NCI-H1092 treated with DMSO at 0.1 percent for 48 hours (cell line): ENCODE measurements around the gene EHBP1.

Source experiments
- DNase-seq: peaks from one replicate; lab custom pipeline; 2025; lab: John Stamatoyannopoulos, UW

The EHBP1 gene

GRCh38 chr2:62785216-62785615 lies 79.7 kb downstream of the EHBP1 start:
- no peak for DNase-seq

GRCh38 chr2:62785810-62786597 lies 80.5 kb downstream of the EHBP1 start:
- DNase-seq: no peak

GRCh38 chr2:62787386-62787785 lies 81.9 kb downstream of the EHBP1 start:
- DNase-seq: peak; percentile 8

GRCh38 chr2:62789518-62789917 lies 84.0 kb downstream of the EHBP1 start:
- DNase-seq: no peak

- DNase-seq: no peak
Measured at GRCh38 chr2:62789918-62790317, 84.4 kb downstream of the EHBP1 start.

- DNase-seq: no peak
Measured at GRCh38 chr2:62792408-62792807, 86.9 kb downstream of the EHBP1 start.

- no peak for DNase-seq
Measured at GRCh38 chr2:62793213-62793612, 87.7 kb downstream of the EHBP1 start.

- DNase-seq: no peak
Measured at GRCh38 chr2:62794791-62795190, 89.3 kb downstream of the EHBP1 start.

- DNase-seq: no peak
Measured at GRCh38 chr2:62795341-62795740, 89.8 kb downstream of the EHBP1 start.

GRCh38 chr2:62797107-62797506 lies 91.6 kb downstream of the EHBP1 start:
- DNase-seq: no peak

GRCh38 chr2:62800618-62801017 lies 95.1 kb downstream of the EHBP1 start:
- no peak for DNase-seq

GRCh38 chr2:62801110-62801509 lies 95.6 kb downstream of the EHBP1 start:
- no peak for DNase-seq

GRCh38 chr2:62801814-62802523 lies 96.5 kb downstream of the EHBP1 start:
- no peak for DNase-seq

GRCh38 chr2:62803961-62804360 lies 98.4 kb downstream of the EHBP1 start:
- DNase-seq: no peak

GRCh38 chr2:62806231-62806630 lies 100.7 kb downstream of the EHBP1 start:
- no peak for DNase-seq

- DNase-seq: no peak
Measured at GRCh38 chr2:62808554-62808953, 103.0 kb downstream of the EHBP1 start.

- DNase-seq: no peak
Measured at GRCh38 chr2:62811086-62811485, 105.6 kb downstream of the EHBP1 start.

GRCh38 chr2:62811972-62812371 lies 106.5 kb downstream of the EHBP1 start:
- no peak for DNase-seq

GRCh38 chr2:62812921-62813825 lies 107.7 kb downstream of the EHBP1 start:
- no peak for DNase-seq

- DNase-seq: no peak
Measured at GRCh38 chr2:62814123-62814522, 108.6 kb downstream of the EHBP1 start.

GRCh38 chr2:62817348-62817747 lies 111.8 kb downstream of the EHBP1 start:
- DNase-seq: no peak

GRCh38 chr2:62817995-62818713 lies 112.6 kb downstream of the EHBP1 start:
- no peak for DNase-seq
